GM12878 (cell line): ENCODE data around the gene EHBP1L1. TPM values are rescaled to one million over a fixed set of nuclear protein-coding genes. Genes with fewer than 3 reads are reported as not detected.

Source experiments
- ATAC-seq: fragments of 200-7000 bp; cut with Tn5 transposase; 3 replicates; pipeline ENCODE4 v1.9.1; 2020; ENCODE audit warnings: mild to moderate bottlenecking, moderate library complexity
- BruUV-seq: library from RNA; stranded (reverse); fragments of 400-500 nt; replicated peaks from 2 replicates; lab custom pipeline; 2021; lab: Mats Ljungman, UMichigan
- CTCF ChIA-PET: fragments of 300-600 bp; sonication (Branson Sonifier 250); formaldehyde crosslinking; extraction: SDS; loops from one replicate; lab custom pipeline; 2021; ENCODE audit warnings: inconsistent platforms; lab: Yijun Ruan, JAX
- POLR2A ChIA-PET: fragments of 350-600 bp; formaldehyde crosslinking; extraction: SDS; loops from one replicate; lab custom pipeline; 2021; ENCODE audit warnings: inconsistent platforms; lab: Charles Lee
- RAD21 ChIA-PET: fragments of 300-600 bp; sonication (Branson Sonifier 250); formaldehyde crosslinking; loops from one replicate; lab custom pipeline; 2023; ENCODE audit warnings: antibody characterized with exemption; ENCODE audit not compliant: unreplicated experiment; lab: Charles Lee
- SMC1A ChIA-PET: fragments of 300-600 bp; sonication (Branson Sonifier 250); formaldehyde crosslinking; loops from one replicate; lab custom pipeline; 2023; ENCODE audit not compliant: unreplicated experiment, uncharacterized antibody; lab: Charles Lee
- DNase-seq: peaks from one replicate; pipeline ENCODE4 v3.0.0-alpha.2; 2011; ENCODE audit warnings: low read depth, low spot score
- FAIRE-seq: peaks from 3 replicates; lab custom pipeline; 2011; peaks lifted over from hg19 to GRCh38; lab: Jason Lieb, UNC
- H2AFZ ChIP-seq: 2 replicates; pipeline ENCODE4 v1.6.0; 2011; ENCODE audit warnings: low read depth, low read length, control low read depth; ENCODE audit not compliant: control insufficient read depth
- H3K27ac ChIP-seq: 2 replicates; pipeline ENCODE4 v1.5.1; 2011; ENCODE audit warnings: control low read depth; ENCODE audit not compliant: control insufficient read depth, insufficient read depth
- H3K27me3 ChIP-seq, 2 experiments: replicated peaks in 1 of 2; 2 replicates each; pipeline versions ENCODE4 v1.6.0 to v1.6.1; 2011; ENCODE audit warnings: low read length in 1 of 2; ENCODE audit not compliant: control insufficient read depth in 2 of 2, insufficient read depth in 2 of 2
- H3K36me3 ChIP-seq, 2 experiments: 2 replicates each; pipeline ENCODE4 v1.5.1; 2011; ENCODE audit warnings: low read length in 1 of 2; ENCODE audit not compliant: control insufficient read depth in 2 of 2, insufficient read depth in 2 of 2
- H3K4me1 ChIP-seq: 2 replicates; pipeline ENCODE4 v1.6.1; 2011; ENCODE audit warnings: mild to moderate bottlenecking, low read length, moderate library complexity, mixed read lengths; ENCODE audit not compliant: control insufficient read depth, insufficient read depth
- H3K4me2 ChIP-seq: 2 replicates; pipeline ENCODE4 v1.6.0; 2011; ENCODE audit warnings: control low read depth; ENCODE audit not compliant: control insufficient read depth, insufficient read depth
- H3K4me3 ChIP-seq: fragments of 200-600 bp; sonication (generic); 2 replicates; pipeline ENCODE4 v1.5.1; 2016
- H3K79me2 ChIP-seq: 2 replicates; pipeline ENCODE4 v1.6.0; 2011; ENCODE audit warnings: low read length; ENCODE audit not compliant: control insufficient read depth, insufficient read depth
- H3K9ac ChIP-seq: 2 replicates; pipeline ENCODE4 v1.8.0; 2011; ENCODE audit warnings: low read length, control low read depth, mixed read lengths; ENCODE audit not compliant: control insufficient read depth, insufficient read depth
- H3K9me3 ChIP-seq: replicated peaks from 3 replicates; pipeline ENCODE4 v1.5.1; 2011; ENCODE audit warnings: mild to moderate bottlenecking, low read length; ENCODE audit not compliant: control insufficient read depth, insufficient read depth
- H4K20me1 ChIP-seq: 2 replicates; pipeline ENCODE4 v1.6.0; 2011; ENCODE audit not compliant: control insufficient read depth, insufficient read depth
- ATF7 ChIP-seq: fragments of 450-650 bp; IDR thresholded peaks from 2 replicates; pipeline ENCODE4 v1.6.1; 2016; ENCODE audit warnings: low read depth, mild to moderate bottlenecking
- NFIC ChIP-seq: IDR thresholded peaks from 2 replicates; pipeline ENCODE4 v1.6.1; 2012; ENCODE audit warnings: low read depth, mild to moderate bottlenecking, inconsistent platforms, low read length, moderate library complexity
- POLR2A ChIP-seq: IDR thresholded peaks from 2 replicates; pipeline ENCODE4 v1.6.1; 2011; ENCODE audit warnings: low read depth, mild to moderate bottlenecking, low read length
- WGBS: methylation state at CpG from one replicate; pipeline ENCODE4 v1.1.6; 2016; ENCODE audit warnings: low lambda C conversion rate; ENCODE audit not compliant: insufficient replicate concordance, insufficient coverage; ENCODE audit errors: missing lambda C conversion rate; 5-methylcytosine and 5-hydroxymethylcytosine counted together
- in situ Hi-C: fragments of 300-500 bp; cut with MboI; formaldehyde crosslinking; loops from 9 replicates; pipeline ENCODE4 v1.14.3; 2018; ENCODE audit warnings: mixed read lengths
- intact Hi-C: fragments of 100-400 bp; cut with micrococcal nuclease; formaldehyde crosslinking; loops from one replicate; pipeline ENCODE4 v1.14.2; 2022; ENCODE audit not compliant: unreplicated experiment
- polyA plus RNA-seq, 11 experiments: library from polyadenylated mRNA; depleted of rRNA in 4 of 11; unstranded in 6 of 11; stranded (reverse) in 5 of 11; fragments of >200 nt; fragmentation: Nextera tagmentation in 4 of 11; fragmentation: Illumina TruSeq in 1 of 11; extraction: Ambion mirVana in 4 of 11; extraction: Trizol in 1 of 11; gene quantifications; 1 replicate in 1 of 11; 2 replicates in 10 of 11; pipeline versions ENCODE4 v1.2.1 to v1.2.3, GENCODE V29; 2011 to 2016; ENCODE audit warnings: inconsistent platforms in 2 of 11, missing spikeins in 2 of 11, low read depth in 1 of 11
- total RNA-seq, 4 experiments: library from RNA; depleted of rRNA in 3 of 4; stranded (reverse); fragments of >200 nt in 3 of 4; fragmentation: Illumina TruSeq in 1 of 4; extraction: Trizol in 1 of 4; gene quantifications; 2 replicates each; pipeline versions ENCODE4 v1.2.1 to v1.2.3, GENCODE V29; 2013 to 2021

Gene EHBP1L1
- total and polyA plus RNA-seq, 10 of the 15 experiments (the other 5 are each of a cell fraction or from before 2014, with no cell fraction given) = 0.06 to 99.4 (median 32.7) TPM

DNA sequence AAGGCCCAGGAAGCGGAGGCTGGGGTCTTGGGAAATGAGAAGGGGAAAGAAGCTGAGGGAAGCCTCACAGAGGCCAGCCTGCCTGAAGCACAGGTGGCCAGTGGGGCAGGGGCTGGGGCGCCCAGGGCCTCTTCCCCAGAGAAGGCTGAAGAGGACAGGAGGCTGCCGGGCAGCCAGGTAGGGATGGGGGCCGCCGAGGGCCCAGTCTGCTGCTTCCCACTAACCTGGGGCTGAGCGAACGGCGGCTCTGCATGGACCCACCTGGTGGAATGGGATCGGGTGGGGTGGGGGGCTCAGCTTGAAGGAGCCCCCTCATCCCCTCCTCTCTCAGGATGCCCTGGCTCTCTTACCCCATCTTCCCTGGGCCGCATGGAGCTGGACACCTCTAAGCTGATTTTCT is 7.7 kb downstream of the EHBP1L1 start:
- 85% methylated on average over 10 of the region's 10 CpGs for WGBS
- CTCF ChIA-PET = interaction anchor here (2.3 kb wide), 1 partner anchor 10 kb away, joined by 9 read pairs; no protein-coding TSS in a partner anchor
- ATAC-seq (no peak), DNase-seq (no peak), FAIRE-seq (no peak)
- H3K79me2 ChIP-seq = peaks cover 20% of the 10 kb centered on the region
- peaks cover 33% of the 10 kb centered on the region for H3K4me1 ChIP-seq
- no peak overlapping the region for H3K9ac ChIP-seq
- TF ChIP-seq NFIC = no peak
- H3K36me3 ChIP-seq = peaks cover 17% of the 10 kb centered on the region in 2 experiments; a peak in 3 of 4 replicates
- H3K27me3 ChIP-seq = no peaks in the 10 kb centered on the region
- in situ Hi-C loops (no loop called here), intact Hi-C loops (no loop called here)
- H4K20me1 ChIP-seq = no peaks in the 10 kb centered on the region
- H3K4me3 ChIP-seq = no peak overlapping the region
- H2AFZ ChIP-seq = no peak overlapping the region
- RAD21 ChIA-PET = interaction anchor here (0.6 kb wide), 1 partner anchor 58 kb away, joined by 3 read pairs; no protein-coding TSS in a partner anchor
- H3K27ac ChIP-seq = no peak overlapping the region
- H3K4me2 ChIP-seq = no peak overlapping the region
- no TSS peak for BruUV-seq
- POLR2A ChIA-PET = no interaction called here
- SMC1A ChIA-PET = no interaction called here
- no peaks in the 10 kb centered on the region for H3K9me3 ChIP-seq

- ATAC-seq = no peak
- in situ Hi-C loops = no loop called here
- H3K4me2 ChIP-seq = no peak overlapping the region
- no TSS peak for BruUV-seq
- no peak for FAIRE-seq
- no peak overlapping the region for H2AFZ ChIP-seq
- intact Hi-C loops = no loop called here
- H3K27me3 ChIP-seq = no peaks in the 10 kb centered on the region
- no peak overlapping the region for H3K27ac ChIP-seq
- H3K9ac ChIP-seq = no peak overlapping the region
- H4K20me1 ChIP-seq = no peaks in the 10 kb centered on the region
- peaks cover 38% of the 10 kb centered on the region for H3K4me1 ChIP-seq
- TF ChIP-seq POLR2A (peak; percentile 66), ATF7 (no peak)
- TF ChIP-seq, all 136 proteins: peak for 1
- no peaks in the 10 kb centered on the region for H3K9me3 ChIP-seq
- DNase-seq = no peak
- ChIA-PET RAD21 (interaction anchor here (0.6 kb wide), 1 partner anchor 58 kb away, joined by 3 read pairs; no protein-coding TSS in a partner anchor), SMC1A (no interaction called here), POLR2A (no interaction called here), CTCF (interaction anchor here (2.3 kb wide), 1 partner anchor 10 kb away, joined by 9 read pairs; no protein-coding TSS in a partner anchor)
- H3K79me2 ChIP-seq = peaks cover 20% of the 10 kb centered on the region
- no peak overlapping the region for H3K4me3 ChIP-seq
- WGBS = 74% methylated on average over 8 of the region's 8 CpGs
- H3K36me3 ChIP-seq = peaks cover 17% of the 10 kb centered on the region in 2 experiments; a peak in 3 of 4 replicates
These were observed 8.3 kb downstream of the EHBP1L1 start for GRCh38 chr11:65584106-65584505.
